ENCODE measurements around the gene CADM1. TPM values are rescaled to one million over a fixed set of nuclear protein-coding genes. Genes with fewer than 3 reads are reported as not detected.

Gene CADM1
- total and polyA plus RNA-seq, 2 donors (not counting 3 experiments of a cell fraction or from before 2014, with no cell fraction given), result 0.52 to 2.6 TPM

DNA sequence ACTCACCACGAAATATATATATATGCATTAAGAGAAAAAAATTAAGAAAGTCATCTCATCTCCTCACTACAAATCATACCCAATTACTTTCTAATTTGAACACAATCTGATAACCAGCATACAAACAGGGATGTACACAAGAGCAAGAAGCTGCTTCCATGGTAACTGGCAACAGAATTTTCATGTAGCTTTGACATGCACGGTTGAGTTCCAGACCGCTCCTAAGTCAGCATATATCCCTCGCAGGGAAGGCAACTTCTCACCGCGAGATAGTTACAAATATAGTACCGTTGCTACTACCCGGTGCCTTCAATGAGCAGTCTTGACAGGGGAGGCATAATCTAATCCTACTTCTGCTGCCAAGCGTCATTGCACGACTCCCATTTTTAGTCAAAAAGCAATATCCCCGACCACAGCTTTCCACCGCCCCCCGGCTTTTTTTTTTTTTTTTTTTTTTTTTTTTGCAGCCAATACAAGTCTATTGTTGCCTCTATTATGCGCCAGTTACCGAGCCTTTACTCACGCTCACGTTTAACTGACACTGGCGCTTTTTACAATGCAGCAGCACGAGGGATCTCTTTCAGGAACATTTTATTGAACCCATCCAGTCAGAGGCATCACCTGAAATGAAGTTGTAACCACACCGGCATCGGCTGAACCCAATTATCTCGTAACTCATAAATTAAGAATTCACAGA lies 2.2 kb downstream of the CADM1 start:
- no peak for FAIRE-seq
- Histone ChIP-seq H3K36me3 (ENCODE audit: control insufficient read depth in 2 of 2, extremely low read depth in 1 of 2, insufficient read depth in 2 of 2, low read length in 2 of 2) (no peaks in the 10 kb centered on the region), H3K9me1 (replicated peaks; ENCODE audit: control insufficient read depth, extremely low read depth, insufficient read depth, low read length) (no peaks in the 10 kb centered on the region), H3K9ac (replicated peaks; ENCODE audit: extremely low read depth, insufficient read depth, low read length) (no peak overlapping the region), H3K27me3 (ENCODE audit: control insufficient read depth in 2 of 2, insufficient read depth in 2 of 2, low read length in 2 of 2) (peaks cover 16 to 39% of the 10 kb centered on the region in 2 experiments), H3K4me2 (ENCODE audit: insufficient read depth, low read length) (no peak overlapping the region), H3K4me1 (ENCODE audit: control insufficient read depth, extremely low read depth, insufficient read depth, low read length) (peaks cover 9% of the 10 kb centered on the region), H2AFZ (ENCODE audit: low read depth, low read length) (no peak overlapping the region), H3K79me2 (ENCODE audit: control insufficient read depth, insufficient read depth, low read length) (no peaks in the 10 kb centered on the region), H3K27ac (ENCODE audit: insufficient read depth, low read depth, low read length) (no peak overlapping the region), H3K4me3 (replicated peaks in 1 of 3; ENCODE audit: insufficient read depth in 1 of 3, low read depth in 1 of 3, low read length in 3 of 3) (no peak overlapping the region), H3K9me3 (replicated peaks; ENCODE audit: control insufficient read depth, insufficient read depth, low read length) (no peaks in the 10 kb centered on the region), H4K20me1 (replicated peaks; ENCODE audit: control insufficient read depth, extremely low read depth, insufficient read depth, low read length) (no peaks in the 10 kb centered on the region)
- dilution Hi-C loops (cut with MboI; ENCODE audit: extremely low pct_ligation_motif_present, low sequenced_read_pairs) (no loop called here), intact Hi-C loops (cut with micrococcal nuclease) (loop anchor here (2.0 to 10.0 kb wide), 3 partner anchors 167 to 1217 kb away; no protein-coding TSS in a partner anchor)
- TF ChIP-seq POLR2AphosphoS5 (IDR thresholded peaks at IDR 0.05; ENCODE audit: insufficient read depth, low read depth, low read length), result no peak
- no peak for TF ChIP-seq FOS (IDR thresholded peaks at IDR 0.05; ENCODE audit: borderline replicate concordance, insufficient read depth, low read length)
- TF ChIP-seq, protein P1, sequence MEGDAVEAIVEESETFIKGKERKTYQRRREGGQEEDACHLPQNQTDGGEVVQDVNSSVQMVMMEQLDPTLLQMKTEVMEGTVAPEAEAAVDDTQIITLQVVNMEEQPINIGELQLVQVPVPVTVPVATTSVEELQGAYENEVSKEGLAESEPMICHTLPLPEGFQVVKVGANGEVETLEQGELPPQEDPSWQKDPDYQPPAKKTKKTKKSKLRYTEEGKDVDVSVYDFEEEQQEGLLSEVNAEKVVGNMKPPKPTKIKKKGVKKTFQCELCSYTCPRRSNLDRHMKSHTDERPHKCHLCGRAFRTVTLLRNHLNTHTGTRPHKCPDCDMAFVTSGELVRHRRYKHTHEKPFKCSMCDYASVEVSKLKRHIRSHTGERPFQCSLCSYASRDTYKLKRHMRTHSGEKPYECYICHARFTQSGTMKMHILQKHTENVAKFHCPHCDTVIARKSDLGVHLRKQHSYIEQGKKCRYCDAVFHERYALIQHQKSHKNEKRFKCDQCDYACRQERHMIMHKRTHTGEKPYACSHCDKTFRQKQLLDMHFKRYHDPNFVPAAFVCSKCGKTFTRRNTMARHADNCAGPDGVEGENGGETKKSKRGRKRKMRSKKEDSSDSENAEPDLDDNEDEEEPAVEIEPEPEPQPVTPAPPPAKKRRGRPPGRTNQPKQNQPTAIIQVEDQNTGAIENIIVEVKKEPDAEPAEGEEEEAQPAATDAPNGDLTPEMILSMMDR (IDR thresholded peaks at IDR 0.05; ENCODE audit: extremely low read depth in 1 of 2, insufficient read depth in 1 of 2, low read depth in 1 of 2, low read length in 2 of 2), result no peak
- no peak for TF ChIP-seq EZH2 (IDR thresholded peaks at IDR 0.05; ENCODE audit: borderline replicate concordance, low read depth, low read length, severe bottlenecking)
- TF ChIP-seq GATA2 (IDR thresholded peaks at IDR 0.05; ENCODE audit: insufficient read depth, insufficient read length, low read depth, low read length), result no peak
- no peak for TF ChIP-seq MYC (IDR thresholded peaks at IDR 0.05; ENCODE audit: low read depth, low read length)
- TF ChIP-seq JUN (IDR thresholded peaks at IDR 0.05; ENCODE audit: borderline replicate concordance, insufficient read depth, insufficient read length, low read depth), result no peak
- no peak for TF ChIP-seq POLR2A (IDR thresholded peaks at IDR 0.05; ENCODE audit: low read depth, low read length)
- TF ChIP-seq, protein P2, sequence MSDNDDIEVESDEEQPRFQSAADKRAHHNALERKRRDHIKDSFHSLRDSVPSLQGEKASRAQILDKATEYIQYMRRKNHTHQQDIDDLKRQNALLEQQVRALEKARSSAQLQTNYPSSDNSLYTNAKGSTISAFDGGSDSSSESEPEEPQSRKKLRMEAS (IDR thresholded peaks at IDR 0.05; ENCODE audit: insufficient read depth, insufficient read length), result no peak
- ChIA-PET POLR2A (no interaction called here), CTCF (no interaction called here)
- no TSS peak for BruUV-seq (replicated peaks)
- DNase-seq (ENCODE audit: low read depth, low spot score), result no peak
